Left lung (tissue), 14 donors: ENCODE data around the gene LAMA3. TPM values are rescaled to one million over a fixed set of nuclear protein-coding genes. Genes with fewer than 3 reads are reported as not detected.

Experiments
- ATAC-seq: fragments of 200-7000 bp; cut with Tn5 transposase; one replicate; pipeline ENCODE4 v1.9.1; 2020; ENCODE audit warnings: moderate library complexity
- DNase-seq, 4 donors: peaks; one replicate each; pipeline ENCODE4 v3.0.0-alpha.2; 2013 to 2020
- H3K27ac ChIP-seq, 2 donors: fragments of 200-600 bp; sonication (generic) in 1 of 2; one replicate each; pipeline versions ENCODE4 v1.5.0 to v1.8.0; 2020 to 2021
- H3K27me3 ChIP-seq, 2 donors: fragments of 200-600 bp; sonication (generic) in 1 of 2; one replicate each; pipeline versions ENCODE4 v1.5.0 to v1.8.0; 2020 to 2021
- H3K36me3 ChIP-seq, 2 donors: fragments of 200-600 bp; sonication (generic) in 1 of 2; one replicate each; pipeline versions ENCODE4 v1.5.0 to v1.8.0; 2020 to 2021
- H3K4me1 ChIP-seq, 2 donors: fragments of 200-600 bp; one replicate each; pipeline ENCODE4 v1.8.0; 2021
- H3K4me3 ChIP-seq, 2 donors: fragments of 200-600 bp; sonication (generic) in 1 of 2; one replicate each; pipeline versions ENCODE4 v1.5.0 to v1.8.0; 2020 to 2021; ENCODE audit warnings: mild to moderate bottlenecking in 1 of 2
- H3K9me3 ChIP-seq, 2 donors: fragments of 200-600 bp; sonication (generic) in 1 of 2; one replicate each; pipeline versions ENCODE4 v1.5.0 to v1.8.0; 2020 to 2021
- CTCF ChIP-seq, 2 donors: fragments of 200-600 bp; sonication (generic) in 1 of 2; IDR thresholded peaks; one replicate each; pipeline versions ENCODE4 v1.5.0 to v1.8.0; 2021; ENCODE audit warnings: antibody characterized with exemption in 2 of 2
- intact Hi-C, 2 donors: fragments of 100-400 bp; cut with DNase I; formaldehyde crosslinking; loops; one replicate each; pipeline versions ENCODE4 v1.11.2 to v1.14.2; 2022
- long read RNA-seq, 12 donors: library from polyadenylated mRNA in 2 of 12; unstranded in 2 of 12; transcript quantifications; one replicate each; pipeline ENCODE4 v2.0.0 and lab custom pipeline, GENCODE V29; 2019 to 2026
- polyA plus RNA-seq, 6 donors: library from polyadenylated mRNA; unstranded; fragments of 120-200 nt; gene quantifications; one replicate each; pipeline ENCODE4 v1.2.1, GENCODE V29; 2013; ENCODE audit not compliant: insufficient read length in 6 of 6
- total RNA-seq, 2 donors: library from RNA; stranded (reverse); fragmentation: NEBNext Ultra II Directional; extraction: Animal tissue kit (Norgen Biotek cat#: 25700); gene quantifications; one replicate each; pipeline ENCODE4 v1.2.1, GENCODE V29; 2021
- donor health status: DM: no; HTN: yes; CAD: no.
- donor health status: DM: no; HTN: no; CAD: no.

LAMA3 gene, protein sequence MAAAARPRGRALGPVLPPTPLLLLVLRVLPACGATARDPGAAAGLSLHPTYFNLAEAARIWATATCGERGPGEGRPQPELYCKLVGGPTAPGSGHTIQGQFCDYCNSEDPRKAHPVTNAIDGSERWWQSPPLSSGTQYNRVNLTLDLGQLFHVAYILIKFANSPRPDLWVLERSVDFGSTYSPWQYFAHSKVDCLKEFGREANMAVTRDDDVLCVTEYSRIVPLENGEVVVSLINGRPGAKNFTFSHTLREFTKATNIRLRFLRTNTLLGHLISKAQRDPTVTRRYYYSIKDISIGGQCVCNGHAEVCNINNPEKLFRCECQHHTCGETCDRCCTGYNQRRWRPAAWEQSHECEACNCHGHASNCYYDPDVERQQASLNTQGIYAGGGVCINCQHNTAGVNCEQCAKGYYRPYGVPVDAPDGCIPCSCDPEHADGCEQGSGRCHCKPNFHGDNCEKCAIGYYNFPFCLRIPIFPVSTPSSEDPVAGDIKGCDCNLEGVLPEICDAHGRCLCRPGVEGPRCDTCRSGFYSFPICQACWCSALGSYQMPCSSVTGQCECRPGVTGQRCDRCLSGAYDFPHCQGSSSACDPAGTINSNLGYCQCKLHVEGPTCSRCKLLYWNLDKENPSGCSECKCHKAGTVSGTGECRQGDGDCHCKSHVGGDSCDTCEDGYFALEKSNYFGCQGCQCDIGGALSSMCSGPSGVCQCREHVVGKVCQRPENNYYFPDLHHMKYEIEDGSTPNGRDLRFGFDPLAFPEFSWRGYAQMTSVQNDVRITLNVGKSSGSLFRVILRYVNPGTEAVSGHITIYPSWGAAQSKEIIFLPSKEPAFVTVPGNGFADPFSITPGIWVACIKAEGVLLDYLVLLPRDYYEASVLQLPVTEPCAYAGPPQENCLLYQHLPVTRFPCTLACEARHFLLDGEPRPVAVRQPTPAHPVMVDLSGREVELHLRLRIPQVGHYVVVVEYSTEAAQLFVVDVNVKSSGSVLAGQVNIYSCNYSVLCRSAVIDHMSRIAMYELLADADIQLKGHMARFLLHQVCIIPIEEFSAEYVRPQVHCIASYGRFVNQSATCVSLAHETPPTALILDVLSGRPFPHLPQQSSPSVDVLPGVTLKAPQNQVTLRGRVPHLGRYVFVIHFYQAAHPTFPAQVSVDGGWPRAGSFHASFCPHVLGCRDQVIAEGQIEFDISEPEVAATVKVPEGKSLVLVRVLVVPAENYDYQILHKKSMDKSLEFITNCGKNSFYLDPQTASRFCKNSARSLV (N-terminal part only)
- total RNA-seq (100 to 1,000 TPM in 1 of 2 donors, 10 to 100 TPM in 1; 42.8 to 142 TPM), polyA plus RNA-seq (100 to 1,000 TPM in 5 of 6 donors, 10 to 100 TPM in 1; 82.9 to 207 (median 141) TPM)
- long read RNA-seq, donor 1, partial matches to known transcripts: 111 of 113 reads
- long read RNA-seq, donor 1, other reads (novel, unspliced or antisense): 0 of 113 reads
- long read RNA-seq, donor 2, partial matches to known transcripts: 24 of 24 reads
- long read RNA-seq, donor 2, other reads (novel, unspliced or antisense): 0 of 24 reads
- long read RNA-seq, donor 3, partial matches to known transcripts: 13 of 13 reads
- long read RNA-seq, donor 3, other reads (novel, unspliced or antisense): 0 of 13 reads
- long read RNA-seq, donor 4, partial matches to known transcripts: 0 of 2 reads
- long read RNA-seq, donor 4, other reads (novel, unspliced or antisense): 2 of 2 reads
- long read RNA-seq, donor 5, partial matches to known transcripts: 18 of 19 reads
- long read RNA-seq, donor 5, other reads (novel, unspliced or antisense): 0 of 19 reads
- long read RNA-seq, donor 6, partial matches to known transcripts: 17 of 18 reads
- long read RNA-seq, donor 6, other reads (novel, unspliced or antisense): 0 of 18 reads
- long read RNA-seq, donor 7, partial matches to known transcripts: 5 of 5 reads
- long read RNA-seq, donor 7, other reads (novel, unspliced or antisense): 0 of 5 reads
- long read RNA-seq, donor 8, partial matches to known transcripts: 27 of 27 reads
- long read RNA-seq, donor 8, other reads (novel, unspliced or antisense): 0 of 27 reads
- long read RNA-seq, donor 9: 0 reads
- long read RNA-seq, donor 10, partial matches to known transcripts: 1 of 2 reads
- long read RNA-seq, donor 10, other reads (novel, unspliced or antisense): 0 of 2 reads
- long read RNA-seq, donor 11: 0 reads
- long read RNA-seq, donor 12, partial matches to known transcripts: 39 of 39 reads
- long read RNA-seq, donor 12, other reads (novel, unspliced or antisense): 0 of 39 reads

DNA sequence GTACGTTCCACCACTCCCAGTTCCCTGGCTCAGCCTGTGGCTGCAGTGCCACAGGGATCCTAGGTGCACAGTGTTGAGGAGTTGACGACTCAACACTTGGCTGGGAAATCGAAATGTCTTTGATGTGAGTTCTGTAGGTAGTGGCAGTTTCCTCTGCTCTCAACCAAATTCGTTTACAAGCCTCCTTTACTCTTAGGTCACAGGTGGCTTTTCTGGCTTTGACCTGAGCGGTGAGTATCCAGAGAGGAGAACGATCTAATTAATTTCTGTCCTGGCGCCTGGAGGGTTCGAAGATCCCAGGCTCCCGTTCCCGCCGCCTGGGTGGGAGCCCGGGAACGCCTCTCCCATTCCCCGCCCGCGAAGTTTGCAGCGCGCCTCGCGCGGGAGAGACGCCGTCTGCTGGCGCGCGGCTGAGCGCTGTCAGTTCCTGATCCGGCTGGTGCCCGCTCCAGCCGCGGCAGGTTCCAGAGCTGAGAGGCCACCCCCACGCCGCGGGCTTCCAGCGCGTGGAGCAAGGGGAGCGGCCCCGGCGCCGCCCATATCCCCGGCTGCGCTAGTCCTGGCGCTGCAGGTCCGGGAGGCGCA lies at the start of gene LAMA3:
Gene LAMA3, plus strand, starts transcription at position 423 of the 585 bp plus-strand sequence. CDS start 231 bp downstream, outside the sequence.
- peak; percentile 33 to 91 (median 62) for DNase-seq
- ATAC-seq: peak; percentile 89
- Histone ChIP-seq H3K4me3 (peak within 1 kb of the TSS; percentile 43 to 49), H3K27me3 (peaks cover 13 to 80% of the 10 kb centered on the region in 2 donors), H3K36me3 (no peaks in the 10 kb centered on the region), H3K4me1 (peaks cover 0 to 17% of the 10 kb centered on the region in 2 donors), H3K9me3 (no peaks in the 10 kb centered on the region), H3K27ac (peak within 1 kb of the TSS; percentile 62 to 63)
- intact Hi-C loops: no loop called here
- TF ChIP-seq CTCF (IDR thresholded peaks at IDR 0.05): no peak

GRCh38 chr18:23640052-23640451 lies 49.2 kb upstream of the LAMA3 start:
- peak; percentile 49 for ATAC-seq
- no peaks in the 10 kb centered on the region for H3K4me1 ChIP-seq

GRCh38 chr18:23641143-23641720 lies 48.0 kb upstream of the LAMA3 start:
- no peaks in the 10 kb centered on the region for H3K27me3 ChIP-seq
- peaks cover 0 to 5% of the 10 kb centered on the region in 2 donors for H3K9me3 ChIP-seq
- no peak for DNase-seq
- H3K4me3 ChIP-seq: no peak overlapping the region
- intact Hi-C loops: no loop called here
- no peaks in the 10 kb centered on the region for H3K4me1 ChIP-seq
- H3K36me3 ChIP-seq: no peaks in the 10 kb centered on the region
- no peak for TF ChIP-seq CTCF (IDR thresholded peaks at IDR 0.05)
- ATAC-seq: no peak
- no peak overlapping the region for H3K27ac ChIP-seq

More at GRCh38 chr18:23640052-23640451, 49.2 kb upstream of the LAMA3 start:
- no peaks in the 10 kb centered on the region for H3K36me3 ChIP-seq
- no peak for TF ChIP-seq CTCF (IDR thresholded peaks at IDR 0.05)
- no peak overlapping the region for H3K27ac ChIP-seq
- H3K27me3 ChIP-seq: no peaks in the 10 kb centered on the region
- peaks cover 0 to 5% of the 10 kb centered on the region in 2 donors for H3K9me3 ChIP-seq
- intact Hi-C loops: no loop called here
- H3K4me3 ChIP-seq: no peak overlapping the region
- no peak for DNase-seq
